ENCODE data around the gene KRTAP10-6.
"Not testable (repeated sequence)": the region's sequence is repeated elsewhere in the genome, so short reads cannot be mapped to it uniquely, and the experiment has no call there.

DNA sequence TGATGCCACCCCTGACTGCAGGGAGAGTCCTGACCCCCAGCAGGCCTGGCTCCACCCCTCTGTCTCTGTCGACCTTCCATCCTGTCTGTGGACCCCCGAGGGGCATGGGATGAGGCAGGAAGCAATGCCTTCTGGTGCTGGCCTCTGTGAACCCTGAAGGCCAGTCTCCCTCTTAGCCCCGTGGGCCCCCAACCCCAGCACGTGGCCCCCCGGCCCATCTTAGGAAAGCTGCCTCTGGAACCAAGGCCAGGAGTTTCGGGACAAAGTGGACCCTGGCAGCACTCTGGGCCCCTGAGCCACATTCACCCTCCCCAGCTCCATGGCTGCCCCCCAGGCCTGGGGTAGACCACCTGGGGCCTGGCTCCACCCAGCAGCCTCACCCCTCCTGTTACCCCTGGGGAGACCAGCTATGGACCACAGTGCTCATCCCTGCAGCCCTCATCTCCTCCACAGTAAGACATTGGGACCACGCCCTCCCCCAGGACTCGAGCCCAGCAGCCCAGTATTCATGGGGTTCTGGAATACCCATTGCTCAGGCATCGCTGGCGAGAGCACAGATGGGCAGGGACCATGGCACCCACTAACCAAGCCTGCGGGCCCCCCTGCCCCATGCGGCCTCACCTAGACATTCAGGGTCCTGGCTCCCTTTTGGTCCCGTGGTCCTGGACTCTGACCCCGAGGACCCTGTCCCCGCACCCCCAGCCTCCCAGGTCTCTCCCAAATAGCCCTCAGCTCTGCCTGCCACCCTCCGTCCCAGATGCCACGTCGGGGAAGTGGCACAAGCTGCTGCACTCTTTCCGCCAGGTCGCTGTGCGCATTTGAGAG, 46.4 kb upstream of the KRTAP10-6 start:
- not testable (repeated sequence) for TF ChIP-seq POLR2A (IDR thresholded peaks at IDR 0.05)
- TF ChIP-seq, protein P1, sequence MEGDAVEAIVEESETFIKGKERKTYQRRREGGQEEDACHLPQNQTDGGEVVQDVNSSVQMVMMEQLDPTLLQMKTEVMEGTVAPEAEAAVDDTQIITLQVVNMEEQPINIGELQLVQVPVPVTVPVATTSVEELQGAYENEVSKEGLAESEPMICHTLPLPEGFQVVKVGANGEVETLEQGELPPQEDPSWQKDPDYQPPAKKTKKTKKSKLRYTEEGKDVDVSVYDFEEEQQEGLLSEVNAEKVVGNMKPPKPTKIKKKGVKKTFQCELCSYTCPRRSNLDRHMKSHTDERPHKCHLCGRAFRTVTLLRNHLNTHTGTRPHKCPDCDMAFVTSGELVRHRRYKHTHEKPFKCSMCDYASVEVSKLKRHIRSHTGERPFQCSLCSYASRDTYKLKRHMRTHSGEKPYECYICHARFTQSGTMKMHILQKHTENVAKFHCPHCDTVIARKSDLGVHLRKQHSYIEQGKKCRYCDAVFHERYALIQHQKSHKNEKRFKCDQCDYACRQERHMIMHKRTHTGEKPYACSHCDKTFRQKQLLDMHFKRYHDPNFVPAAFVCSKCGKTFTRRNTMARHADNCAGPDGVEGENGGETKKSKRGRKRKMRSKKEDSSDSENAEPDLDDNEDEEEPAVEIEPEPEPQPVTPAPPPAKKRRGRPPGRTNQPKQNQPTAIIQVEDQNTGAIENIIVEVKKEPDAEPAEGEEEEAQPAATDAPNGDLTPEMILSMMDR (IDR thresholded peaks at IDR 0.05) = not testable (repeated sequence)
